HG02981 (cell line): Measurements from ENCODE around the gene MUCL3.
"Not testable (repeated sequence)": the region's sequence is repeated elsewhere in the genome, so short reads cannot be mapped to it uniquely, and the experiment has no call there.

ENCODE experiments used
- ATAC-seq: cut with Tn5 transposase; IDR thresholded peaks from one replicate; pipeline ENCODE4 v1.9.1; 2021; ENCODE audit warnings: mild to moderate bottlenecking, moderate library complexity; ENCODE audit not compliant: unreplicated experiment

Gene MUCL3

GRCh38 chr6:30939473-30939872 is 1.3 kb upstream of the MUCL3 start:
- ATAC-seq, result no peak

GRCh38 chr6:30942338-30943060 is 1.7 kb downstream of the MUCL3 start:
- no peak for ATAC-seq

- no peak for ATAC-seq
These were observed 3.3 kb downstream of the MUCL3 start for GRCh38 chr6:30944051-30944450.

GRCh38 chr6:30945281-30945680 is 4.5 kb downstream of the MUCL3 start:
- no peak for ATAC-seq

- no peak for ATAC-seq
These were observed 6.5 kb downstream of the MUCL3 start for GRCh38 chr6:30947231-30947630.

GRCh38 chr6:30948811-30949210 is 8.0 kb downstream of the MUCL3 start:
- ATAC-seq, result no peak

- no peak for ATAC-seq
These were observed 11.2 kb downstream of the MUCL3 start for GRCh38 chr6:30951907-30952469.

GRCh38 chr6:30954631-30955366 is 14.0 kb downstream of the MUCL3 start:
- no peak for ATAC-seq

- peak; percentile 44 for ATAC-seq
These were observed 14.7 kb downstream of the MUCL3 start for GRCh38 chr6:30955367-30956042.

GRCh38 chr6:30957716-30958115 is 16.9 kb downstream of the MUCL3 start:
- ATAC-seq, result no peak

- no peak for ATAC-seq
These were observed 20.3 kb downstream of the MUCL3 start for GRCh38 chr6:30960907-30961673.

- ATAC-seq, result no peak
These were observed 21.9 kb downstream of the MUCL3 start for GRCh38 chr6:30962716-30963115.

- no peak for ATAC-seq
These were observed 22.9 kb downstream of the MUCL3 start for GRCh38 chr6:30963641-30964040.

GRCh38 chr6:30964075-30964474 is 23.3 kb downstream of the MUCL3 start:
- ATAC-seq, result no peak

- no peak for ATAC-seq
These were observed 24.4 kb downstream of the MUCL3 start for GRCh38 chr6:30965140-30965601.

GRCh38 chr6:30966154-30966553 is 25.4 kb downstream of the MUCL3 start:
- no peak for ATAC-seq

GRCh38 chr6:30969171-30969570 is 28.4 kb downstream of the MUCL3 start:
- ATAC-seq, result not testable (repeated sequence)

GRCh38 chr6:30970946-30971345 is 30.2 kb downstream of the MUCL3 start:
- ATAC-seq, result no peak

GRCh38 chr6:30972816-30973215 is 32.0 kb downstream of the MUCL3 start:
- ATAC-seq, result no peak

- no peak for ATAC-seq
These were observed 33.9 kb downstream of the MUCL3 start for GRCh38 chr6:30974490-30975252.
